HG03432 (cell line): ENCODE data around the gene KIF18A.
"Not testable (repeated sequence)": the region's sequence is repeated elsewhere in the genome, so short reads cannot be mapped to it uniquely, and the experiment has no call there.

Experiments
- ATAC-seq: cut with Tn5 transposase; IDR thresholded peaks from one replicate; pipeline ENCODE4 v1.9.1; 2021; ENCODE audit warnings: mild to moderate bottlenecking, moderate library complexity; ENCODE audit not compliant: unreplicated experiment

KIF18A gene

GRCh38 chr11:28107750-28108618 lies at the start of gene KIF18A, which contains the start of gene METTL15:
Gene KIF18A (minus strand): TSS chr11:28108156. CDS start chr11:28097947, 10,209 bp downstream.
Gene METTL15 (plus strand): TSS chr11:28108388. CDS start chr11:28113335, 4,947 bp downstream.
- ATAC-seq, result peak; percentile 95

- ATAC-seq, result no peak
Measured at GRCh38 chr11:28153586-28153985, 45.6 kb upstream of the KIF18A start.

DNA sequence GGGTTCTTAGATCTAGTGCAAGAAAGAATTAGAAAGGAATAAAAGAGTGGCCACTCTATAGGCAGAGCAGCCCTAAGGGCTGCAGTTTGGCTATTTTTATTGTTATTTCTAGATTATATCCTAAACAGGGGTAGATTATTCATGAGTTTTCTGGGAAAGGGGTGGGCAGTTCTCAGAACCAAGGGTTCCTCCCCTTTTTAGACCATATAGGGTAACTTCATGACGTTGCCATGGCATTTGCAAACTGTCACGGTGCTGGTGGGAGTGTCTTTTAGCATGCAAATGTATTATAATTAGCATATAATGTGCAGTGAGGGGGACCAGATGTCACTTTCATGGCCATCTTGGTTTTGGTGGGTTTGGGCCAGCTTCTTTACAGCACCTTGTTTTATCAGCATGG lies 44.8 kb upstream of the KIF18A start:
- ATAC-seq, result no peak

DNA sequence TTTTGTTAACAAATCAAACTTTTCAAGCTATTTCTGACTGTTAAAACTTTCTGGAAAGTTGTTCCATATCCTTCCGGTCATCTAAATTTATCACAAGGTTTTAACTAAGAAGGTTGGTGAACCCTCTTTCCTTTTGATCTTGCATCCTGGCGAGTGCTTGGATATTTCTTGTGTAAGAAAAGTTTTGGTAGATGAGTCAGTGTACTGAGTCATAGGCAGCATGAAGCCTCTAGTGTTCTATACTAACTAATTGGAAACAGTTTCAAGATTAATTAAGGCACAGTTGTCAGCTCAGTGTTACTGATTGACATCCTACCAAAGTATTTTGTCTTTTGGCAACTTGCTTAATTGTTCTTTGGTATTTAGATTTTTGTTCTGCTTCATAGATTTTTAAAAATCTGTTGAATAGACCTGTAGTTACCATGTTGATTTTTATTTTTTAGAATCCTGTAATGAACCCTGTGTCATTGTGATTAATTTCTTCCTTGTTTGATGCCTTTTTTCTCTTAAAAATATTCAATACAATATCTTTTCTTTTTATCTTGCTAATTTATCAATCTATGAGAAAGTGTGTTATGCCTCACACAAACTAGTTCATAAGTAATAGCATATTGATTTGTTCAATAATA lies 38.3 kb upstream of the KIF18A start:
- ATAC-seq, result no peak

DNA sequence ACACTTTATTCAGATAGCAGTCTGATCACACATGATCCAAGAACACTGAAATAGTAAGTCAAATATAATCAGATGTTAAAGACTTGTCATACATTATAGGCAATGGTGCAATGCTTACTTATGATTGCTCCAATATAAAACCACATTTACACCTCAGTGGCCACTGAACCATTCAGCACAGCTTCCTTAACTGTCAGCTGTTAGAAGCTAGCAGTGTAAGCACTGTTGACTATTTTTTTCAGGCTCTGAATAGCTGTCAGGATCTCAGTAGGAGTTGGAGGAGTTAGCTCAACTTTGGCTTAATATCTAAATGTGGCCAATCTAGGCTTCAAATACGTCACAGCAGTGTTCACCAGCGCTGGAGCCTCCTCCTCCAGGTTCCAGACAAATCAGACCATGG lies 36.9 kb upstream of the KIF18A start:
- ATAC-seq, result no peak

DNA sequence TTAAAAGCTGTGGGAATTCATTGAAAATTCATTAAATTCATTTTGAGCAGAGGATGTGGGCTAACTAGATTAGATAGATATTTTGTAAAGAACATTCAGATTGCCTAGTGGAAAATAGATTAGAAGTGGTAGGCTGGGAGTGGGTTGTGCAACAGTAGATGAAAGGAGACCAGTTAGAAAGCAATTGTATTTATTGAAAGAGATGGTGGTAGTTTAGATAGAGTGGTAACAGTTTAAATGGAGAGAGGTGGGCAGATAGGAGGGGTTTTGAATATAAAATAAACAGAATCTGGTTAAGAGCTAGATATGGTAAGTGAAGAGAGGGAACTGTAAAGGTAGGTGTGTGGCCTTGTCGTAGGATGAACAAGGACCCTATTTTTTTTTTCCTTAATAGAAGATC lies 34.8 kb upstream of the KIF18A start:
- no peak for ATAC-seq

- ATAC-seq, result no peak
Measured at GRCh38 chr11:28140689-28141455, 32.9 kb upstream of the KIF18A start.

DNA sequence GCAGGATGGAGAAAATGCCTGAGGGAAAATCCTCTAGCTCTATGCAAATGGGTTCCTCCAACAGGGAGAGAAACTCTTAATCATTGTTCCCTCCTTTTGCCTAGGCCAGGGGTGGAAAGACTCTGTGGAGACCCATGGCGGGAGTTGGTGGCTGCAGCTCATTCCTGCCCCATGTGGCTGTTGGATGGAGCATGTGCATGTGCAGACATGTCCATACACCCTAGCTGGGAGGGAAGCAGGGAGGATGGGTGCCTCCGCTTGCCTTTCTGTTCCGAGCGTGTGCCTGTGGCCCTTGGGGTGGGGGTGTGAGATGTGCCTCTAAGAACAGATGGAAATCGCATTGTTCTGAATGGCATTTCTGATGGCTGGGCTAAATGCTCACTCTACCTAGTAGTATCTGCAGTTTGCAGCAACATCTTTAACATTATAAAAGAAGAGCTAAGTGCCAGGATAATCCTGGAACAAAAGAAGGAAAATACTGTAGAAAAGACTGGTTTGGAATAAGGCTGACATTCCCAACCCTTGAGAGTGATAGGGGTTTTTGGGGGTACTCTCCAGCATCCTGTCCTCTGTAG lies 32.0 kb upstream of the KIF18A start:
- no peak for ATAC-seq

DNA sequence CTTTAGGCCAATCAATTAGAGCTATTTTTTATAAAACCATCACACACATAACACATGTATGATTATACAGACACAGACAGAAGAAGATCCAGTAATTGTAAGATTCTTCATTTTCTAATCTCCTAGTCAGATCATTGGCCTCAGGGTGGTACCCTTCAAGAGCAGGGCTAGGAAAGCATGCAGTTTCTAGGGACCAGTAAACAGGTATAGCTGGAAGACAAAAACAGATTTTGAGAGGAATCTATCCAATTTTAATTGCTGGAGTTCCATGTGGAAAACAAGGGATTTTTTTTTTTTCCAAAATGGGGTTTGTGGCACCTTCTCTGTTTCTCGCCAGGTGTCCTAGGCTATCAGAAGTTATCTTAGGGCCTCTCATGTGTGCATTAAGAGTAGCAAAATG lies 29.9 kb upstream of the KIF18A start:
- ATAC-seq, result no peak

DNA sequence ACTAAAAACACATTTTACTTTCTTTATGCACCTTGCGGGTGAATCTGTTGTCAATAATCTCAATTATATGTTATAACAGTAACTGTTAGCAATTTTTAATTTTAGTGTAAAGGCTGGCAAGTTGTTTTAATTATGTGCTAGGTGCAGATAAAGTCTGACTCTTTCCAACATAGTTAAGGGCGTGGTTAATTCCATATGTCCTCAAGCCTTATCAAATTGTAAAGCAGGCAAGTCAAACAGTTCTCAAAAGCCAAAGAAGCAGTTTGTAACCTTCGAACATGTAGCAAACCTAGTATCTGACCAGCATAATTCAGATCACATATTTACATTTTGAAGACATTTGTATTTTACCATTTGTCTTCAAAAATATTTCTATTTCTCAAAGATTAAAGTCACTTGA lies 29.4 kb upstream of the KIF18A start:
- ATAC-seq, result no peak

GRCh38 chr11:28136157-28136556 lies 28.2 kb upstream of the KIF18A start:
- not testable (repeated sequence) for ATAC-seq

DNA sequence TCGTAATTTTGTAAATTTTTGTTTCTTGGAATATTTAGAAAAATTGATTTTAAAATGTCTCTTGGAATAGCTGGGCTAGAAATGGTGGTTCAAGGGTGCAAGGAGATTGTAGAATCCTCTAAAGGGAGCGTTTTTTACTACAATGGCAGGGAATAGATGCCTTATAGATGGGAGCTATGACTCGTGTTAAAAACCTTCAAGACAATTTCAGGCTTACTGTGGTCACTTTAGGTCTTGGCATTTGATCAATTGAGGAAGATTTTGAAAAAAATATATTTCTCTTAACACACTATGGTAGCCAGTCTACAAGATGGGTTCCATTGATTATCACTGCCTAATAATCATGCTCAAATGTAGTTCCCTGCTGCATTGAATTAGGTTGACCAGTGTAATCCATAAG lies 25.2 kb upstream of the KIF18A start:
- no peak for ATAC-seq

- ATAC-seq, result no peak
Measured at GRCh38 chr11:28132548-28132947, 24.6 kb upstream of the KIF18A start.

GRCh38 chr11:28123151-28123581 lies 15.2 kb upstream of the KIF18A start:
- ATAC-seq, result no peak

DNA sequence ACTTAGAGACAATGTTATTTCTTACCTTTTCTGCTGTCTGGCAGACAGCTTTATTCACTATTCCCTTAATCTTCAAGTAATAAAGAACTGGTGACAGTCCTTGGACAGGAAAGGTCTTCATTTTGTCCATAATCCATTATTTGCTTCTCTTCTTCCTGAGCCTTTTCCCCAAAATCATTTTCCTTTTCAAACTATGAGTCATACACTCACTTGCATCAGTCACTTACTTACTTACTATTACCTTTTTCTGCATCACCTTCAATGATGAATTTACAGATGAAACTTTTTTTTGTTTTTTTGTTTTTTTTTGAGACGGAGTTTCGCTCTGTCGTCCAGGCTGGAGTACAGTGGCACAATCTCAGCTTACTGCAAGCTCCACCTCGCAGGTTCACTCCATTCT lies 9.8 kb upstream of the KIF18A start:
- ATAC-seq, result no peak

DNA sequence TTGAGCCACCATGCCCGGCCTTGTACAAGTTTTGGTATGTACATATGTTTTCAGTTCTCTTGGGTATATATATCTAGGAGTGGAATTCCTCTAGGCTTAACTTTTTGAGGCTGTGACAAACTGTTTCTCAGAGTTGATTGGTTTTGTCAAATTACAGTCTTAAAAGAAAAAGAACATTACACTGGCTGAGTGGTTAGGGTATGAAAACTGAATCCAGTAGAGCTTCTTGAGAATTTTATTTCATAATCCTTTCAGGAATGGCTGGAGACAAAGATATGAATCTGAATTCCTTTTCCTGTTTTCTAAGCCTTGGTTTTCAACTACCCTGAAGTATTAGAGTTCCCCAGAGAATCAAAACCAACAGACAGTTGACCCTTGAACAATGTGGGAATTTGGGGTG lies 6.8 kb upstream of the KIF18A start:
- ATAC-seq, result no peak

DNA sequence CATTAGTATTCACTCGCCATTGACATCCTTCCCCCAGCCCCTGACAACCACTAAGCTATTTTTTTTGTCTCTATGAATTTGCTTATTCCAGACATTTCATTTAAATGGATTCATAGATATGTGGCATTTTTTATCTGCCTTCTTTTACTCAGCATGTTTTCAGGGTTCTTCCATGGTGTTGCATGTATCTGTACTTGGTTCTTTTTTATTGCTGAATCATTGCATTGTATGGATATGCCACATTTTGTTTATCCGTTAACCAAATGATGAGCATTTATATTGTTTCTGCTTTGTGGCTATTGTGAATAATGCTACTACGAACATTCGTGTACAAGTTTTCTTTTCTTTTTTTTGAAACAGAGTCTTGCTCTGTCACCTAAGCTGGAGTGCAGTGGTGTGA lies 6.2 kb upstream of the KIF18A start:
- no peak for ATAC-seq

DNA sequence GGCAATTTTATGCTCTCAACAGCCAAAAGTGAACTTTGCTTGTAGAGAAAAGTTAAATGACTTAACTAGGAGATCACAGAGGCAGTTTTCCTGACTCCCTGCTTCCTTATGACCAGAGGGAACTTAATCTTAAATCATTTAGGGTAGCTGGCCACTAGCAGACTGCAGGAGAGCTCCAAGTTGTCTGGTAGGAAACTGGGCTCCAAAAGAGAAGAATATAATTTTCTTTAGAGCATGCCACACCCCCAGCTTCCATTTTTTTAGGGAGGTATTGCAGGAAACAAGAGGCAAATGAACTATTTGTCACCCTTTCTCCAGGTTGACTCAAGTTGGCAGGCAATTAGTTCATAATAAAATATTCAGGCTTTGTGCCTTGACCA lies 2.9 kb upstream of the KIF18A start:
- ATAC-seq, result no peak

DNA sequence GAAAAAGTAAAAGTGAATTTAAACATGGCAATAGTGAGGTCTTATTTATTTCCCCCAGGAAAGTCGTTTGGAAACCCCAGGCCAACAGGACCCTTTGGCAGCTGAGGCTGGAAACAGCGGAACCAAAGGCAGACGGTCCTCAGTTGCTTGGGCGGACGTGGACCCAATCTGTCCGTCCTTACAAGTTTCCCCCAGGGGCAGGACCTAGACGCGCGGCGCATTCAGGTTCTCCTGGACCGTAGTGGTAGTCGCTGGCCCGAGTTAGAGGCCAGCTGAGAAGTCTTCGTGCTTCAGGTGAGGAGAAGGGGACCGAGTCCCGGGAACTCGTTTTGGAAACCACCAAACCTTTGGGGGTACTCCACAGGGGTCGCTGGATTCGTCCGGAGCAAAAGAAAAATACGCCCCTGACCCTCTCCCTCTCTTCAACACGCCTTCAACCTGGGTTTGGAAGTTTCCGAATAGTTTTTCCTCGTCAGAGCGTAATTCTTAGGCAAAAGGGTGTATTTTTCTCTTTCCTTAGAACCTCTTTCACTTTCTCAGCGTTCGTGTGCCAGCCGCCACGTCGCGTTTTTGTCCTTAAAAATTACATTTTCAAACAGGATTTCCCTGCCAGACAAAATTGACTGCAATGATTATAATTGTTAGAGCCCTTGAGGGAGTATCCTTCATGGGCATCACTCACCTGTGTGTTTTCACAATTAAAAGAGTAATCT lies 2.3 kb upstream of the KIF18A start:
- ATAC-seq, result peak; percentile 33

DNA sequence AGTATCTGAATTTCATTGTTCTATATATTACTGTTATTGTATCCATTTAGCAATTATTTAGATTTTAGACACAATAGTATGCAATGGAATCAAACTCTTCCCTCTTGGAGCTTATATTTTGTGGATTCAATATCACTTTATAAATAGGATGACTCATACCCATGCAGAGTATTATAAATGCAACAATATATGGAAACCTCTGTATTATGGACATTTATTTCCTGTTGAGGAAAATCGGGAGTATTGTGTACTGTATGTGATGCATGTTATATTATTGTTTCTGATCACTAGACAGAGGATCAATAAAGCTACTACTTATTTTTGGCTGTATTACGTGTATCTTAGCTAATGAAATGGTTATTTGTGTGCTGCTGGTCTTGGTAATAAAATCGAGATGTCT lies 1.0 kb upstream of the KIF18A start:
- ATAC-seq, result no peak
